WTC11 (cell line): ENCODE measurements around the gene ZNF681. TPM values are rescaled to one million over a fixed set of nuclear protein-coding genes. Genes with fewer than 3 reads are reported as not detected.
A peak's percentile ranks its signal among the peaks of the same experiment; 100 is the strongest.

Source experiments
- CBFB ChIP-seq: sonication (generic); formaldehyde crosslinking; IDR thresholded peaks from 2 replicates; pipeline ENCODE4 v1.8.1; 2022; ENCODE audit warnings: mild to moderate bottlenecking, low read depth, missing genetic modification reagents
- FOXP1 ChIP-seq: sonication (generic); formaldehyde crosslinking; IDR thresholded peaks from 2 replicates; pipeline ENCODE4 v1.8.0; 2022; ENCODE audit warnings: missing genetic modification reagents, mild to moderate bottlenecking, moderate library complexity, borderline replicate concordance
- MXD4 ChIP-seq: fragments of 250-450 bp; sonication (Bioruptor Pico); IDR thresholded peaks from 2 replicates; pipeline ENCODE4 v1.8.0; 2021; ENCODE audit warnings: mild to moderate bottlenecking, moderate library complexity, borderline replicate concordance
- NR2C2 ChIP-seq: sonication (generic); formaldehyde crosslinking; IDR thresholded peaks from 2 replicates; pipeline ENCODE4 v1.8.0; 2022; ENCODE audit warnings: mild to moderate bottlenecking, missing genetic modification reagents
- RORB ChIP-seq: fragments of 250-450 bp; sonication (Bioruptor Pico); IDR thresholded peaks from 2 replicates; pipeline ENCODE4 v1.9.0; 2021; ENCODE audit warnings: mild to moderate bottlenecking
- SOX15 ChIP-seq: fragments of 250-450 bp; sonication (Bioruptor Pico); IDR thresholded peaks from 2 replicates; pipeline ENCODE4 v1.9.0; 2021; ENCODE audit warnings: mild to moderate bottlenecking
- SP1 ChIP-seq: sonication (generic); formaldehyde crosslinking; conservative IDR thresholded peaks from 2 replicates; pipeline ENCODE4 v1.8.1; 2022; ENCODE audit warnings: missing genetic modification reagents
- TP53 ChIP-seq: sonication (generic); formaldehyde crosslinking; IDR thresholded peaks from 2 replicates; pipeline ENCODE4 v1.8.1; 2023; ENCODE audit warnings: mild to moderate bottlenecking, missing genetic modification reagents
- ZNF138 ChIP-seq: sonication (generic); formaldehyde crosslinking; conservative IDR thresholded peaks from 2 replicates; pipeline ENCODE4 v1.8.1; 2022; ENCODE audit warnings: mild to moderate bottlenecking, moderate library complexity, missing genetic modification reagents
- ZNF416 ChIP-seq: fragments of 250-450 bp; sonication (Bioruptor Pico); IDR thresholded peaks from 2 replicates; pipeline ENCODE4 v1.9.0; 2021; ENCODE audit warnings: mild to moderate bottlenecking, inconsistent platforms
- ZNF671 ChIP-seq: fragments of 250-450 bp; sonication (Bioruptor Pico); IDR thresholded peaks from 2 replicates; pipeline ENCODE4 v1.8.0; 2021; ENCODE audit warnings: mild to moderate bottlenecking
- total RNA-seq: library from RNA; stranded (reverse); gene quantifications from 3 replicates; pipeline ENCODE4 v1.2.3, GENCODE V29; 2021
- TF ChIP-seq, protein P1 (sequence below): sonication (generic); formaldehyde crosslinking; IDR thresholded peaks from 2 replicates; pipeline ENCODE4 v1.8.0; 2022; ENCODE audit warnings: missing genetic modification reagents
- TF ChIP-seq, protein P2 (sequence below): sonication (generic); formaldehyde crosslinking; IDR thresholded peaks from 2 replicates; pipeline ENCODE4 v1.8.1; 2023; ENCODE audit warnings: mild to moderate bottlenecking, moderate library complexity, missing genetic modification reagents
- TF ChIP-seq, protein P3 (sequence below): sonication (generic); formaldehyde crosslinking; IDR thresholded peaks from 2 replicates; pipeline ENCODE4 v1.8.0; 2022; ENCODE audit warnings: mild to moderate bottlenecking, missing genetic modification reagents
- TF ChIP-seq, protein P4 (sequence below): sonication (generic); formaldehyde crosslinking; IDR thresholded peaks from 2 replicates; pipeline ENCODE4 v1.8.1; 2023; ENCODE audit warnings: mild to moderate bottlenecking, missing genetic modification reagents, borderline replicate concordance
- TF ChIP-seq, protein P5 (sequence below): sonication (generic); formaldehyde crosslinking; IDR thresholded peaks from 2 replicates; pipeline ENCODE4 v1.8.1; 2023; ENCODE audit warnings: mild to moderate bottlenecking, missing genetic modification reagents
- TF ChIP-seq, protein P6 (sequence below): fragments of 250-450 bp; sonication (Bioruptor Pico); IDR thresholded peaks from 2 replicates; pipeline ENCODE4 v1.9.0; 2021; ENCODE audit warnings: mild to moderate bottlenecking
- TF ChIP-seq, protein P7 (sequence below): sonication (generic); formaldehyde crosslinking; IDR thresholded peaks from 2 replicates; pipeline ENCODE4 v1.8.0; 2022; ENCODE audit warnings: mild to moderate bottlenecking, missing genetic modification reagents
- TF ChIP-seq, protein P8 (sequence below): sonication (generic); formaldehyde crosslinking; IDR thresholded peaks from 2 replicates; pipeline ENCODE4 v1.8.0; 2022; ENCODE audit warnings: mild to moderate bottlenecking, missing genetic modification reagents

ZNF681 gene
- total RNA-seq, 1 experiment from 2014 or later = 16.9 TPM

DNA sequence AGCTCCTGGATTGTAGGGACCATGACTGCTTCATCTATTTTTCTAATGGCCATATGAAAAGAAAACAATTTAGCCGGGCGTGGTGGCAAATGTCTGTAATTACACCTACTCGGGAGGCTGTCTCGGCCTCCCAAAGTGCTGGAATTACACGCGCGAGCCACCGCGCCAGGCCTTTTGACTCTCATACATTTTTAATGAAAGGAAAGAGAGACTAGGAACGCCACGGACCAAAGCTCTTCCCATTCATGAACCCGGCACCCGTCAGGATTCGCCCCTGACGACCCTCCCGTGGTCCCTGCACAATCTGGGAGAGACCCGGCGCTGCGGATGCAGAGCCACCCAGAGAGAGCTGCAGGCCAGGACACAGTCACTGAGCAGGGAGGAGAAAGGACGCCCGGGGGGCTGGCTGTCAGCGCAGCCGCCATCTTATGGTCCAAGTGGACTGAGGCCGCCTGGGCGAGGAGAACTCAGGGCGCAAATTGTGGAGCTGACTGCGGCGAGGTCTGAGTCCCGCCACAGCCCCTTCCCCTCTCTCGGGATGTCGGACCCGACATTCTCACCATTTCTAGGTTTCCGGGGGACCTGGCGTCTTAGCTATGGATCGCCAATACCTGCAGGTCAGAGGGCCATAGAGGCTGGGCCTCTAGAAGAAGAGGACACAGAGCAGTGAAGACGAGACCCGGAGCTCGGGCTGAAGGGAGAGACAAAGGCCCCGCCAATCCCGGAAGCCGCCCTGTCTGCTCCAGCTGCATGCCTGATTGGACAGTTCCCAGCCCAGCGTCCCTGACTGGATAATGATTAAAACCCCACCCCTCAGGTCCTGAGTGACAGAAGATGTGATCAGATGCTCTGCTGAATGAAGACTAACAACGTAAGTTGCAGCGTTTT, at the start of gene ZNF681 (continued):
- TF ChIP-seq, protein P1, sequence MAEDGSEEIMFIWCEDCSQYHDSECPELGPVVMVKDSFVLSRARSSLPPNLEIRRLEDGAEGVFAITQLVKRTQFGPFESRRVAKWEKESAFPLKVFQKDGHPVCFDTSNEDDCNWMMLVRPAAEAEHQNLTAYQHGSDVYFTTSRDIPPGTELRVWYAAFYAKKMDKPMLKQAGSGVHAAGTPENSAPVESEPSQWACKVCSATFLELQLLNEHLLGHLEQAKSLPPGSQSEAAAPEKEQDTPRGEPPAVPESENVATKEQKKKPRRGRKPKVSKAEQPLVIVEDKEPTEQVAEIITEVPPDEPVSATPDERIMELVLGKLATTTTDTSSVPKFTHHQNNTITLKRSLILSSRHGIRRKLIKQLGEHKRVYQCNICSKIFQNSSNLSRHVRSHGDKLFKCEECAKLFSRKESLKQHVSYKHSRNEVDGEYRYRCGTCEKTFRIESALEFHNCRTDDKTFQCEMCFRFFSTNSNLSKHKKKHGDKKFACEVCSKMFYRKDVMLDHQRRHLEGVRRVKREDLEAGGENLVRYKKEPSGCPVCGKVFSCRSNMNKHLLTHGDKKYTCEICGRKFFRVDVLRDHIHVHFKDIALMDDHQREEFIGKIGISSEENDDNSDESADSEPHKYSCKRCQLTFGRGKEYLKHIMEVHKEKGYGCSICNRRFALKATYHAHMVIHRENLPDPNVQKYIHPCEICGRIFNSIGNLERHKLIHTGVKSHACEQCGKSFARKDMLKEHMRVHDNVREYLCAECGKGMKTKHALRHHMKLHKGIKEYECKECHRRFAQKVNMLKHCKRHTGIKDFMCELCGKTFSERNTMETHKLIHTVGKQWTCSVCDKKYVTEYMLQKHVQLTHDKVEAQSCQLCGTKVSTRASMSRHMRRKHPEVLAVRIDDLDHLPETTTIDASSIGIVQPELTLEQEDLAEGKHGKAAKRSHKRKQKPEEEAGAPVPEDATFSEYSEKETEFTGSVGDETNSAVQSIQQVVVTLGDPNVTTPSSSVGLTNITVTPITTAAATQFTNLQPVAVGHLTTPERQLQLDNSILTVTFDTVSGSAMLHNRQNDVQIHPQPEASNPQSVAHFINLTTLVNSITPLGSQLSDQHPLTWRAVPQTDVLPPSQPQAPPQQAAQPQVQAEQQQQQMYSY (CRISPR knock-in tag) = no peak
- TF ChIP-seq, protein P2, sequence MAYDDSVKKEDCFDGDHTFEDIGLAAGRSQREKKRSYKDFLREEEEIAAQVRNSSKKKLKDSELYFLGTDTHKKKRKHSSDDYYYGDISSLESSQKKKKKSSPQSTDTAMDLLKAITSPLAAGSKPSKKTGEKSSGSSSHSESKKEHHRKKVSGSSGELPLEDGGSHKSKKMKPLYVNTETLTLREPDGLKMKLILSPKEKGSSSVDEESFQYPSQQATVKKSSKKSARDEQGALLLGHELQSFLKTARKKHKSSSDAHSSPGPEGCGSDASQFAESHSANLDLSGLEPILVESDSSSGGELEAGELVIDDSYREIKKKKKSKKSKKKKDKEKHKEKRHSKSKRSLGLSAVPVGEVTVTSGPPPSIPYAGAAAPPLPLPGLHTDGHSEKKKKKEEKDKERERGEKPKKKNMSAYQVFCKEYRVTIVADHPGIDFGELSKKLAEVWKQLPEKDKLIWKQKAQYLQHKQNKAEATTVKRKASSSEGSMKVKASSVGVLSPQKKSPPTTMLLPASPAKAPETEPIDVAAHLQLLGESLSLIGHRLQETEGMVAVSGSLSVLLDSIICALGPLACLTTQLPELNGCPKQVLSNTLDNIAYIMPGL (CRISPR knock-in tag) = no peak
- TF ChIP-seq NR2C2 (CRISPR knock-in tag) (no peak), RORB (no peak), TP53 (no peak), ZNF138 (CRISPR knock-in tag) (no peak), CBFB (CRISPR knock-in tag) (no peak), ZNF671 (CRISPR knock-in tag) (no peak), FOXP1 (CRISPR knock-in tag) (no peak), MXD4 (no peak), SOX15 (CRISPR knock-in tag) (no peak), SP1 (CRISPR knock-in tag) (peak; percentile 30; the same call in 1 of the 2 replicates), ZNF416 (CRISPR knock-in tag) (no peak)
- TF ChIP-seq, protein P3, sequence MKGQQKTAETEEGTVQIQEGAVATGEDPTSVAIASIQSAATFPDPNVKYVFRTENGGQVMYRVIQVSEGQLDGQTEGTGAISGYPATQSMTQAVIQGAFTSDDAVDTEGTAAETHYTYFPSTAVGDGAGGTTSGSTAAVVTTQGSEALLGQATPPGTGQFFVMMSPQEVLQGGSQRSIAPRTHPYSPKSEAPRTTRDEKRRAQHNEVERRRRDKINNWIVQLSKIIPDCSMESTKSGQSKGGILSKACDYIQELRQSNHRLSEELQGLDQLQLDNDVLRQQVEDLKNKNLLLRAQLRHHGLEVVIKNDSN = no peak
- TF ChIP-seq, protein P4, sequence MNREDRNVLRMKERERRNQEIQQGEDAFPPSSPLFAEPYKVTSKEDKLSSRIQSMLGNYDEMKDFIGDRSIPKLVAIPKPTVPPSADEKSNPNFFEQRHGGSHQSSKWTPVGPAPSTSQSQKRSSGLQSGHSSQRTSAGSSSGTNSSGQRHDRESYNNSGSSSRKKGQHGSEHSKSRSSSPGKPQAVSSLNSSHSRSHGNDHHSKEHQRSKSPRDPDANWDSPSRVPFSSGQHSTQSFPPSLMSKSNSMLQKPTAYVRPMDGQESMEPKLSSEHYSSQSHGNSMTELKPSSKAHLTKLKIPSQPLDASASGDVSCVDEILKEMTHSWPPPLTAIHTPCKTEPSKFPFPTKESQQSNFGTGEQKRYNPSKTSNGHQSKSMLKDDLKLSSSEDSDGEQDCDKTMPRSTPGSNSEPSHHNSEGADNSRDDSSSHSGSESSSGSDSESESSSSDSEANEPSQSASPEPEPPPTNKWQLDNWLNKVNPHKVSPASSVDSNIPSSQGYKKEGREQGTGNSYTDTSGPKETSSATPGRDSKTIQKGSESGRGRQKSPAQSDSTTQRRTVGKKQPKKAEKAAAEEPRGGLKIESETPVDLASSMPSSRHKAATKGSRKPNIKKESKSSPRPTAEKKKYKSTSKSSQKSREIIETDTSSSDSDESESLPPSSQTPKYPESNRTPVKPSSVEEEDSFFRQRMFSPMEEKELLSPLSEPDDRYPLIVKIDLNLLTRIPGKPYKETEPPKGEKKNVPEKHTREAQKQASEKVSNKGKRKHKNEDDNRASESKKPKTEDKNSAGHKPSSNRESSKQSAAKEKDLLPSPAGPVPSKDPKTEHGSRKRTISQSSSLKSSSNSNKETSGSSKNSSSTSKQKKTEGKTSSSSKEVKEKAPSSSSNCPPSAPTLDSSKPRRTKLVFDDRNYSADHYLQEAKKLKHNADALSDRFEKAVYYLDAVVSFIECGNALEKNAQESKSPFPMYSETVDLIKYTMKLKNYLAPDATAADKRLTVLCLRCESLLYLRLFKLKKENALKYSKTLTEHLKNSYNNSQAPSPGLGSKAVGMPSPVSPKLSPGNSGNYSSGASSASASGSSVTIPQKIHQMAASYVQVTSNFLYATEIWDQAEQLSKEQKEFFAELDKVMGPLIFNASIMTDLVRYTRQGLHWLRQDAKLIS = no peak
- TF ChIP-seq, protein P5, sequence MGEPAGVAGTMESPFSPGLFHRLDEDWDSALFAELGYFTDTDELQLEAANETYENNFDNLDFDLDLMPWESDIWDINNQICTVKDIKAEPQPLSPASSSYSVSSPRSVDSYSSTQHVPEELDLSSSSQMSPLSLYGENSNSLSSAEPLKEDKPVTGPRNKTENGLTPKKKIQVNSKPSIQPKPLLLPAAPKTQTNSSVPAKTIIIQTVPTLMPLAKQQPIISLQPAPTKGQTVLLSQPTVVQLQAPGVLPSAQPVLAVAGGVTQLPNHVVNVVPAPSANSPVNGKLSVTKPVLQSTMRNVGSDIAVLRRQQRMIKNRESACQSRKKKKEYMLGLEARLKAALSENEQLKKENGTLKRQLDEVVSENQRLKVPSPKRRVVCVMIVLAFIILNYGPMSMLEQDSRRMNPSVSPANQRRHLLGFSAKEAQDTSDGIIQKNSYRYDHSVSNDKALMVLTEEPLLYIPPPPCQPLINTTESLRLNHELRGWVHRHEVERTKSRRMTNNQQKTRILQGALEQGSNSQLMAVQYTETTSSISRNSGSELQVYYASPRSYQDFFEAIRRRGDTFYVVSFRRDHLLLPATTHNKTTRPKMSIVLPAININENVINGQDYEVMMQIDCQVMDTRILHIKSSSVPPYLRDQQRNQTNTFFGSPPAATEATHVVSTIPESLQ (CRISPR knock-in tag) = no peak
- TF ChIP-seq, protein P6, sequence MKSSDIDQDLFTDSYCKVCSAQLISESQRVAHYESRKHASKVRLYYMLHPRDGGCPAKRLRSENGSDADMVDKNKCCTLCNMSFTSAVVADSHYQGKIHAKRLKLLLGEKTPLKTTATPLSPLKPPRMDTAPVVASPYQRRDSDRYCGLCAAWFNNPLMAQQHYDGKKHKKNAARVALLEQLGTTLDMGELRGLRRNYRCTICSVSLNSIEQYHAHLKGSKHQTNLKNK (CRISPR knock-in tag) = no peak
- TF ChIP-seq, protein P7, sequence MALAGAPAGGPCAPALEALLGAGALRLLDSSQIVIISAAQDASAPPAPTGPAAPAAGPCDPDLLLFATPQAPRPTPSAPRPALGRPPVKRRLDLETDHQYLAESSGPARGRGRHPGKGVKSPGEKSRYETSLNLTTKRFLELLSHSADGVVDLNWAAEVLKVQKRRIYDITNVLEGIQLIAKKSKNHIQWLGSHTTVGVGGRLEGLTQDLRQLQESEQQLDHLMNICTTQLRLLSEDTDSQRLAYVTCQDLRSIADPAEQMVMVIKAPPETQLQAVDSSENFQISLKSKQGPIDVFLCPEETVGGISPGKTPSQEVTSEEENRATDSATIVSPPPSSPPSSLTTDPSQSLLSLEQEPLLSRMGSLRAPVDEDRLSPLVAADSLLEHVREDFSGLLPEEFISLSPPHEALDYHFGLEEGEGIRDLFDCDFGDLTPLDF (CRISPR knock-in tag) = no peak
- TF ChIP-seq, protein P8, sequence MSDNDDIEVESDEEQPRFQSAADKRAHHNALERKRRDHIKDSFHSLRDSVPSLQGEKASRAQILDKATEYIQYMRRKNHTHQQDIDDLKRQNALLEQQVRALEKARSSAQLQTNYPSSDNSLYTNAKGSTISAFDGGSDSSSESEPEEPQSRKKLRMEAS (CRISPR knock-in tag) = peak; percentile 78
